GM21367 (cell line): ENCODE data around the gene UBXN10.

Experiments used
- ATAC-seq: cut with Tn5 transposase; IDR thresholded peaks from one replicate; pipeline ENCODE4 v1.9.1; 2021; ENCODE audit not compliant: unreplicated experiment

UBXN10 gene

DNA sequence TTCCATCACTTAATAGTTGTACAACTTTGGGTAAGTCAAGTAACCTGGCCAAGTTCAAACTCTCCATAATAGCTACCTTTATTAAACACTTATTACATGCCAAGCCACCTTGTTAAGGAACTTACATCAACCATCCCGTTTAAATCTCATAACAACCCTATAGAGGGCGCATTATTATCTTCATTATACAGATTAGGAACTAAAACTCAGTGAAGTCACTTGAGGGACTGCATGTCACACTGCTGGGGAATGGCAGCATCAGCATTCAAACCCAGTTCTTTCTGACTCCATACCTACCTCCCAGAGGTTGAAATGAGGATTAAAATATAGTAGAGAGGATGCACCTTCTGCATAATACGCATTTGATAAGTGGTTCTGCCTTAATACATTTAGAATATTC is 47.5 kb downstream of the UBXN10 start:
- ATAC-seq, result no peak

- no peak for ATAC-seq
These were observed 48.0 kb downstream of the UBXN10 start for GRCh38 chr1:20233866-20234265.

DNA sequence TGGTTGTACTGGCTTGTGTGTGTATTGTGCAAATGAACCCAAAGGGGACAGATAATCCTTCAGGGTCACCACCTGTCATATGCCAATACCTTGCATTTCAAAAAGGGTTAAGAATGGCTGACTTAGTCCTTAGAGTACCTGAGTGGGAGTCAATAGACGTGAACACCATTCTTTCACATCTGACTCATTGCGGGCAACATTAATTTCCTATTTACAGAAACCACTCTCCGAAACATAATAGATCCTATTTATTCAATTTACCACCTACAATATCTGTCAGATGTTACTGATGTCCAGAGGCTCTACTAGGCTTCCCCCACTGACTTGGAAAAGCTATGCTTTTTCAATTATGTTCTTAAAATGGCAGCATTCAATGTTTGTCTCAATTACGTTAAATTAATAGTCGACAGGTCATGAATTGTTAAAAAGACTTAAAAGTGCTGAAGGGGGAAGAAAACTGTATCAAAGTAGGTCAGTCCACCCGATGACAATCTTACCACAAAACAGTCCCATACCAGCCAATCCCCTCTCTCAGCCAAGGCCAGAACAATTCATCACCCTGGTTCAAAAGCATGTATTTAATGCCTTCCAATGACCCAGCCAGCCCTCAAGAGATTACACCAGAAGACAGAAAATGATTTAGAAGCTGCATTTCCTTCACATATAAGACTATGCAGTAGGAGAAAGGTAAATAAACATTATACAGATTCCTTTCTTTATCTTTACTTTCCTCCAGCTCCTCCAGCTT is 49.1 kb downstream of the UBXN10 start:
- ATAC-seq, result no peak

DNA sequence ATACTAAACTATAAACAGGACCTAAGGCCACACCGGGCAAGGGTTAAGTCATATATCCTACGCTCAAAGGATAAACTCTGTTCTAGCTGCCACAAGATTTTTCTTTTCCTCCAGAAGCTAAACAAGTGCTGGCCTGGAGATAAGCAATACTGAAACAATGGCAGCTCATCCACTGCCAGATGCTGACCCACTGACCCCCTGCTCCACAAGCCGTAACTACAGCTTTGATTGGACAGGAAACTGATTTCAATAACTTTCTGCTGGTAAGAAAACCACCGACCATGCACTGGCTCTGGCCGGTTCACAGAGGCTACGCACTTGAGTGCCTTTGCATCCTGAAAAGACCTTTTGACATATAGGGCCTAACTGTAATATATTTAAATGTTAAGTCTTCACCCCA is 51.8 kb downstream of the UBXN10 start:
- ATAC-seq, result no peak

DNA sequence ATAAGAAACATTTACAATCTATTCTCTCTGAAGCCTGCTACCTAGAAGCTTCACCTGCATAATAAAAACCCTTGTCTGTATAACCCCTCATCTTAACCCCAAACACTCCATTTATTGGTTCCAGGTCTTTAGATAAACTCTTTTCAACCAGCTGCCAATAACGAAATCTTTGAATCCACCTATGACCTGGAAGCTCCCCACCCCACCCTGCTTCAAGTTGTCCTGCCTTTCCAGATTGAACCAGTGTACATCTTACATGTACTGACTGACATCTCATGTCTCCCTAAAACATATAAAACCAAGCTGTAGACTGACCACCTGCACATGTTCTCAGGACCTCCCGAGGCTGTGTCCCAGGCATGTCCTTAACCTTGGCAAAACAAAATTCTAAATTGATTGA is 54.1 kb downstream of the UBXN10 start:
- ATAC-seq, result no peak

DNA sequence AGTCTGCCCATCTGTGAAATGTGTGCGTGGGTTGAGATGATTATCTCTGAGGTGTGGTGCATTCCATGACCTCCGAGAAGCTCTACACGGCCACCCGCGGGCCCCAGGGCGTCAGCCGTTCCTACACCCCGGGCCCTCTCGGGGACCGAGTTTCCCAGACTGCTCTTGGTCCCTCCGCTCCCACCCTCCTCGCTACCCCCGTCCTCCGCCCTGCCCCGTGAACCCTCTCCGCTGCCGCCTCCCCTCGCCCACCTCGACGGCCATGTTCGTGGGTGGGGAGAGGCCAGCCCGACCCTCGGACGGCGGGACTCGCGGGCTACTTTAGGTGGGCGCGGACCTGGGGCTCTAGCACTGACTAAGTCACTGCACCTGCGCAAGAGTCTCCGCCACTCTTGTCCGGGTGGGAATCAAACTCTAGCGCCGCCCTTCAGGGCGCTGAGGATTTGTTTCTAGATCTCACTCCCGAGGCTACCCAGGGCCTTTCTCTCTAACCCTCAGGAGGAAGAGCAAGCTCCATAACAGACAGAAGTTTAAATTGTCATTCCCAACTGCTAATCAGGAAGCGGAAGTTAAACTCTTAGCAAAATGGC is 57.1 kb downstream of the UBXN10 start:
- no peak for ATAC-seq
